Liver (tissue), 9 donors: ENCODE measurements around the gene SF1. TPM values are rescaled to one million over a fixed set of nuclear protein-coding genes. Genes with fewer than 3 reads are reported as not detected.

Experiments used
- DNase-seq: peaks from one replicate; pipeline ENCODE4 v3.0.0-alpha.2; 2017; ENCODE audit warnings: low spot score
- H3K27ac ChIP-seq, 2 donors: one replicate each; pipeline ENCODE4 v1.7.0; 2013; ENCODE audit warnings: inconsistent platforms in 2 of 2, low read length in 2 of 2, control low read depth in 1 of 2, low read depth in 1 of 2, mild to moderate bottlenecking in 1 of 2
- H3K27me3 ChIP-seq, 4 donors: one replicate each; pipeline versions ENCODE4 v1.6.1 to v1.7.0; 2013; ENCODE audit warnings: low read length in 3 of 4, inconsistent platforms in 1 of 4, mild to moderate bottlenecking in 1 of 4, moderate library complexity in 1 of 4; ENCODE audit not compliant: control insufficient read depth in 4 of 4, insufficient read depth in 4 of 4
- H3K36me3 ChIP-seq, 4 donors: one replicate each; pipeline versions ENCODE4 v1.6.1 to v1.7.0; 2013; ENCODE audit warnings: low read length in 3 of 4, mild to moderate bottlenecking in 3 of 4, low read depth in 1 of 4, moderate library complexity in 1 of 4; ENCODE audit not compliant: control insufficient read depth in 4 of 4, insufficient read depth in 3 of 4
- H3K4me1 ChIP-seq, 4 donors: one replicate each; pipeline versions ENCODE4 v1.6.1 to v1.7.0; 2013; ENCODE audit warnings: low read length in 3 of 4, mild to moderate bottlenecking in 3 of 4, moderate library complexity in 1 of 4; ENCODE audit not compliant: control insufficient read depth in 4 of 4, insufficient read depth in 4 of 4
- H3K4me3 ChIP-seq, 3 donors: one replicate each; pipeline versions ENCODE4 v1.6.1 to v1.7.0; 2013; ENCODE audit warnings: low read length in 3 of 3, control low read depth in 1 of 3, low read depth in 1 of 3, mild to moderate bottlenecking in 1 of 3
- H3K9ac ChIP-seq, 2 donors: one replicate each; pipeline ENCODE4 v1.7.0; 2013; ENCODE audit warnings: low read length in 2 of 2, mild to moderate bottlenecking in 2 of 2, moderate library complexity in 2 of 2, control low read depth in 1 of 2, low read depth in 1 of 2
- H3K9me3 ChIP-seq, 4 donors: one replicate each; pipeline versions ENCODE4 v1.6.1 to v1.7.0; 2013; ENCODE audit warnings: low read length in 3 of 4; ENCODE audit not compliant: control insufficient read depth in 4 of 4
- EGR1 ChIP-seq, 2 donors: IDR thresholded peaks; 2 replicates each; pipeline ENCODE4 v1.6.1; 2016 to 2018; ENCODE audit warnings: antibody characterized with exemption in 2 of 2, low read depth in 2 of 2
- FOXA2 ChIP-seq: IDR thresholded peaks from 2 replicates; pipeline ENCODE4 v1.6.1; 2016; ENCODE audit warnings: antibody characterized with exemption
- GABPA ChIP-seq, 2 donors: IDR thresholded peaks in 1 of 2; conservative IDR thresholded peaks in 1 of 2; 2 replicates each; pipeline ENCODE4 v1.6.1; 2016; ENCODE audit warnings: antibody characterized with exemption in 2 of 2, mild to moderate bottlenecking in 1 of 2, moderate library complexity in 1 of 2
- HNF4A ChIP-seq, 2 donors: conservative IDR thresholded peaks; 2 replicates each; pipeline ENCODE4 v1.6.1; 2016; ENCODE audit warnings: antibody characterized with exemption in 2 of 2, mild to moderate bottlenecking in 2 of 2
- HNF4G ChIP-seq: IDR thresholded peaks from 2 replicates; pipeline ENCODE4 v1.6.1; 2016; ENCODE audit warnings: antibody characterized with exemption
- JUND ChIP-seq, 2 donors: IDR thresholded peaks; 2 replicates each; pipeline ENCODE4 v1.6.1; 2016; ENCODE audit warnings: antibody characterized with exemption in 2 of 2
- NR2F2 ChIP-seq: IDR thresholded peaks from 2 replicates; pipeline ENCODE4 v1.6.1; 2016; ENCODE audit warnings: antibody characterized with exemption
- RAD21 ChIP-seq, 2 donors: IDR thresholded peaks; 2 replicates each; pipeline ENCODE4 v1.6.1; 2016; ENCODE audit warnings: antibody characterized with exemption in 2 of 2, mild to moderate bottlenecking in 2 of 2
- RXRA ChIP-seq, 2 donors: IDR thresholded peaks; 2 replicates each; pipeline ENCODE4 v1.6.1; 2017 to 2018; ENCODE audit warnings: antibody characterized with exemption in 2 of 2, mild to moderate bottlenecking in 1 of 2
- SP1 ChIP-seq: IDR thresholded peaks from 2 replicates; pipeline ENCODE4 v1.6.1; 2018; ENCODE audit warnings: antibody characterized with exemption, mild to moderate bottlenecking
- YY1 ChIP-seq: IDR thresholded peaks from 2 replicates; pipeline ENCODE4 v1.6.1; 2016; ENCODE audit warnings: antibody characterized with exemption, mild to moderate bottlenecking
- WGBS: extraction: QIAGEN DNeasy Blood & Tissue Kit; methylation state at CpG from one replicate; pipeline ENCODE4 v1.1.7; 2013; 5-methylcytosine and 5-hydroxymethylcytosine counted together
- polyA plus RNA-seq, 2 donors: library from polyadenylated mRNA; stranded (reverse) in 1 of 2; unstranded in 1 of 2; fragments of 200-250 nt in 1 of 2; fragments of >200 nt in 1 of 2; fragmentation: Nextera tagmentation in 1 of 2; extraction: Ambion mirVana in 1 of 2; gene quantifications; one replicate each; pipeline versions ENCODE4 v1.2.1 to v1.2.3, GENCODE V29; 2013 to 2015
- total RNA-seq, 2 donors: library from RNA; depleted of rRNA; stranded (reverse); fragments of >200 nt; gene quantifications; one replicate each; pipeline ENCODE4 v1.2.3, GENCODE V29; 2014
- TF ChIP-seq, protein P1 (sequence below): fragments of 150-350 bp; IDR thresholded peaks from 2 replicates; pipeline ENCODE4 v1.5.1; 2017; ENCODE audit warnings: improper control_type of control experiment, low read depth, low read length; ENCODE audit not compliant: missing input control
- TF ChIP-seq, protein P2 (sequence below): IDR thresholded peaks from 2 replicates; pipeline ENCODE4 v1.6.1; 2016; ENCODE audit warnings: antibody characterized with exemption
- TF ChIP-seq, protein P3 (sequence below): IDR thresholded peaks from 2 replicates; pipeline ENCODE4 v1.6.1; 2016; ENCODE audit warnings: antibody characterized with exemption
- TF ChIP-seq, protein P4 (sequence below): IDR thresholded peaks from 2 replicates; pipeline ENCODE4 v1.6.1; 2016; ENCODE audit warnings: antibody characterized with exemption, mild to moderate bottlenecking
- TF ChIP-seq, protein P5 (sequence below): IDR thresholded peaks from 2 replicates; pipeline ENCODE4 v1.6.1; 2016; ENCODE audit warnings: antibody characterized with exemption
- donor health status: healthy.
- donor health status: healthy.
- donor health status: healthy.
- donor health status: healthy.
- donor health status: healthy.

Gene SF1
- total and polyA plus RNA-seq, 4 donors = 44.9 to 135 (median 50.1) TPM

DNA sequence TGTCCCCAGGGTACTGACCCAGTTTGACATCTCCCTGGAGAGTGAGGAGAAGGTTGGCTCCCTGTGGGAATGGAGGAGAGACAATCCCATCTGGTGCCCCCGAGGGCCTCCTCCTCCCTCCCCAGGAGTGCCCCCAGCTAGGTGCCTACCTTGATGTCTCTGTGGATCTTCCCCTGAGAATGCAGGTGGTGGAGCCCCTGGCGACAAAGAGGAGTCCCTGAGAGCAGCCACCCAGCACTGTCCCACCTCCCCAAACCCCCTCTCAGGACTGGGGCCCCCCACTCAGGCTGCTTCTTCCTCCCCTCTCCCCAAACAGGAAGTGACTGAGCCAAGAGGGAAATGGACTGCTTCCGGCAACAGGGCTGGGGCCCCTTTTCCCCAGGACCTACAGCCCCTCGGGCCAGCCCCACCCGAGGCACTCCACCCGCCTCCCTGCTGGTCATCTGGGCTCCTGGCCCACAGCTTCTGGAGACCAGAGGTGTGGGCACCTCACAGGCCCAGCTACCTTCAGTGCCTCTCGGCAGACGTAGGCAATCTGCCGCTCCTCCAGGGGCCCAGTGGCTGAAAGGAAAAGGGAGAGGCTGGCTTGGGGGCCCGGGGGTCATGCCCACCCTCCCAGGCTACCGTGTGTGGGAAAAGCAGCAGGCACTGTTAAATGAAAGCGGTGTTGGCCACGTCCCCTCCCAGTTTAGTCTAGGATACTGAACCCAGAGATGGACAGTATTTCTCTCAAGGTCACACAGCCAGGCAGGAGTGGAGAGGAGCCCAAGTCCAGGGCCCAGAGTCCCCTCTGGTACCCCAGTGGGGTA is 23.4 kb upstream of the SF1 start (continued):
- TF ChIP-seq, protein P1, sequence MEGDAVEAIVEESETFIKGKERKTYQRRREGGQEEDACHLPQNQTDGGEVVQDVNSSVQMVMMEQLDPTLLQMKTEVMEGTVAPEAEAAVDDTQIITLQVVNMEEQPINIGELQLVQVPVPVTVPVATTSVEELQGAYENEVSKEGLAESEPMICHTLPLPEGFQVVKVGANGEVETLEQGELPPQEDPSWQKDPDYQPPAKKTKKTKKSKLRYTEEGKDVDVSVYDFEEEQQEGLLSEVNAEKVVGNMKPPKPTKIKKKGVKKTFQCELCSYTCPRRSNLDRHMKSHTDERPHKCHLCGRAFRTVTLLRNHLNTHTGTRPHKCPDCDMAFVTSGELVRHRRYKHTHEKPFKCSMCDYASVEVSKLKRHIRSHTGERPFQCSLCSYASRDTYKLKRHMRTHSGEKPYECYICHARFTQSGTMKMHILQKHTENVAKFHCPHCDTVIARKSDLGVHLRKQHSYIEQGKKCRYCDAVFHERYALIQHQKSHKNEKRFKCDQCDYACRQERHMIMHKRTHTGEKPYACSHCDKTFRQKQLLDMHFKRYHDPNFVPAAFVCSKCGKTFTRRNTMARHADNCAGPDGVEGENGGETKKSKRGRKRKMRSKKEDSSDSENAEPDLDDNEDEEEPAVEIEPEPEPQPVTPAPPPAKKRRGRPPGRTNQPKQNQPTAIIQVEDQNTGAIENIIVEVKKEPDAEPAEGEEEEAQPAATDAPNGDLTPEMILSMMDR = no peak
- TF ChIP-seq HNF4G (no peak), JUND (IDR thresholded peaks at IDR 0.05) (no peak)
- TF ChIP-seq, protein P2, sequence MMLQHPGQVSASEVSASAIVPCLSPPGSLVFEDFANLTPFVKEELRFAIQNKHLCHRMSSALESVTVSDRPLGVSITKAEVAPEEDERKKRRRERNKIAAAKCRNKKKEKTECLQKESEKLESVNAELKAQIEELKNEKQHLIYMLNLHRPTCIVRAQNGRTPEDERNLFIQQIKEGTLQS = no peak

DNA sequence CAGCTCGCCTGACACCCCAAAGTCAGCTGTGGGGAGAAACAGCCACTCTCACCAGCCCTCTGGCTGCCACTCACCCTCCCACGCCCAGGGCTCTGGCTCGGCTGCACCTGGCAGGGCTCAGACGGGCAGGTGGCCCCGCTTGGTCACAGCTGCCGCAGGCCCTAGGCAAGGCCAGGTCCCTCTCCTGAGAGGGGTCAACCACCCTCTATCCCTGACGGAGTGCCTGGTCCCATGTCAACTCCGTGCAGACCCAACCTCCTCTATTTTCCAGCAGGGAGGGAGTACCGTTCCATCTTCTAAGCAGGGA is 22.8 kb upstream of the SF1 start:
- Histone ChIP-seq H3K36me3 (peaks cover 3 to 18% (median 8%) of the 10 kb centered on the region in 4 donors), H3K9ac (no peak overlapping the region), H3K27me3 (no peaks in the 10 kb centered on the region), H3K4me1 (peaks cover 3 to 18% (median 10%) of the 10 kb centered on the region in 4 donors), H3K9me3 (no peaks in the 10 kb centered on the region), H3K4me3 (no peak overlapping the region), H3K27ac (no peak overlapping the region)
- WGBS = 84% methylated on average over 9 of the region's 9 CpGs
- DNase-seq = no peak
- TF ChIP-seq RXRA (IDR thresholded peaks at IDR 0.05) (no peak), HNF4A (conservative IDR thresholded peaks at IDR 0.05) (no peak), SP1 (no peak), HNF4G (no peak), YY1 (no peak), EGR1 (IDR thresholded peaks at IDR 0.05; ENCODE audit: low read depth in 2 of 2) (no peak), RAD21 (IDR thresholded peaks at IDR 0.05) (no peak), FOXA2 (no peak), NR2F2 (no peak), GABPA (IDR thresholded peaks at IDR 0.05 in 1 of 2, conservative IDR thresholded peaks at IDR 0.05 in 1 of 2) (no peak)
- TF ChIP-seq, protein P2 = no peak
- TF ChIP-seq, protein P3, sequence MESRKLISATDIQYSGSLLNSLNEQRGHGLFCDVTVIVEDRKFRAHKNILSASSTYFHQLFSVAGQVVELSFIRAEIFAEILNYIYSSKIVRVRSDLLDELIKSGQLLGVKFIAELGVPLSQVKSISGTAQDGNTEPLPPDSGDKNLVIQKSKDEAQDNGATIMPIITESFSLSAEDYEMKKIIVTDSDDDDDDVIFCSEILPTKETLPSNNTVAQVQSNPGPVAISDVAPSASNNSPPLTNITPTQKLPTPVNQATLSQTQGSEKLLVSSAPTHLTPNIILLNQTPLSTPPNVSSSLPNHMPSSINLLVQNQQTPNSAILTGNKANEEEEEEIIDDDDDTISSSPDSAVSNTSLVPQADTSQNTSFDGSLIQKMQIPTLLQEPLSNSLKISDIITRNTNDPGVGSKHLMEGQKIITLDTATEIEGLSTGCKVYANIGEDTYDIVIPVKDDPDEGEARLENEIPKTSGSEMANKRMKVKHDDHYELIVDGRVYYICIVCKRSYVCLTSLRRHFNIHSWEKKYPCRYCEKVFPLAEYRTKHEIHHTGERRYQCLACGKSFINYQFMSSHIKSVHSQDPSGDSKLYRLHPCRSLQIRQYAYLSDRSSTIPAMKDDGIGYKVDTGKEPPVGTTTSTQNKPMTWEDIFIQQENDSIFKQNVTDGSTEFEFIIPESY = no peak
- TF ChIP-seq, protein P4, sequence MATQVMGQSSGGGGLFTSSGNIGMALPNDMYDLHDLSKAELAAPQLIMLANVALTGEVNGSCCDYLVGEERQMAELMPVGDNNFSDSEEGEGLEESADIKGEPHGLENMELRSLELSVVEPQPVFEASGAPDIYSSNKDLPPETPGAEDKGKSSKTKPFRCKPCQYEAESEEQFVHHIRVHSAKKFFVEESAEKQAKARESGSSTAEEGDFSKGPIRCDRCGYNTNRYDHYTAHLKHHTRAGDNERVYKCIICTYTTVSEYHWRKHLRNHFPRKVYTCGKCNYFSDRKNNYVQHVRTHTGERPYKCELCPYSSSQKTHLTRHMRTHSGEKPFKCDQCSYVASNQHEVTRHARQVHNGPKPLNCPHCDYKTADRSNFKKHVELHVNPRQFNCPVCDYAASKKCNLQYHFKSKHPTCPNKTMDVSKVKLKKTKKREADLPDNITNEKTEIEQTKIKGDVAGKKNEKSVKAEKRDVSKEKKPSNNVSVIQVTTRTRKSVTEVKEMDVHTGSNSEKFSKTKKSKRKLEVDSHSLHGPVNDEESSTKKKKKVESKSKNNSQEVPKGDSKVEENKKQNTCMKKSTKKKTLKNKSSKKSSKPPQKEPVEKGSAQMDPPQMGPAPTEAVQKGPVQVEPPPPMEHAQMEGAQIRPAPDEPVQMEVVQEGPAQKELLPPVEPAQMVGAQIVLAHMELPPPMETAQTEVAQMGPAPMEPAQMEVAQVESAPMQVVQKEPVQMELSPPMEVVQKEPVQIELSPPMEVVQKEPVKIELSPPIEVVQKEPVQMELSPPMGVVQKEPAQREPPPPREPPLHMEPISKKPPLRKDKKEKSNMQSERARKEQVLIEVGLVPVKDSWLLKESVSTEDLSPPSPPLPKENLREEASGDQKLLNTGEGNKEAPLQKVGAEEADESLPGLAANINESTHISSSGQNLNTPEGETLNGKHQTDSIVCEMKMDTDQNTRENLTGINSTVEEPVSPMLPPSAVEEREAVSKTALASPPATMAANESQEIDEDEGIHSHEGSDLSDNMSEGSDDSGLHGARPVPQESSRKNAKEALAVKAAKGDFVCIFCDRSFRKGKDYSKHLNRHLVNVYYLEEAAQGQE = no peak
- TF ChIP-seq, protein P5, sequence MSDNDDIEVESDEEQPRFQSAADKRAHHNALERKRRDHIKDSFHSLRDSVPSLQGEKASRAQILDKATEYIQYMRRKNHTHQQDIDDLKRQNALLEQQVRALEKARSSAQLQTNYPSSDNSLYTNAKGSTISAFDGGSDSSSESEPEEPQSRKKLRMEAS = no peak
